ENCODE data around the gene NHS.

GRCh38 chrX:17602245-17602644 lies 227.2 kb downstream of the NHS start:
- no peak for TF ChIP-seq CTCF (IDR thresholded peaks at IDR 0.05)
- no peak for TF ChIP-seq POLR2A (IDR thresholded peaks at IDR 0.05)

Measured in vagina (tissue), 2 donors.